Stimulated activated CD8-positive, alpha-beta memory T cell treated with anti-CD3 and anti-CD28 coated beads, Interleukin-12 subunit alpha, Interleukin-12 subunit beta, amount 100 ng/mL, for 1 hour (primary cell): ENCODE data around the gene ELFN2.
"Not testable (repeated sequence)": the region's sequence is repeated elsewhere in the genome, so short reads cannot be mapped to it uniquely, and the experiment has no call there.

Source experiments
- DNase-seq: peaks from one replicate; pipeline ENCODE4 v3.0.0-alpha.2; 2020; ENCODE audit warnings: low read depth

The ELFN2 gene

GRCh38 chr22:37335806-37336199, 91.5 kb downstream of the ELFN2 start:
- DNase-seq, result no peak

DNA sequence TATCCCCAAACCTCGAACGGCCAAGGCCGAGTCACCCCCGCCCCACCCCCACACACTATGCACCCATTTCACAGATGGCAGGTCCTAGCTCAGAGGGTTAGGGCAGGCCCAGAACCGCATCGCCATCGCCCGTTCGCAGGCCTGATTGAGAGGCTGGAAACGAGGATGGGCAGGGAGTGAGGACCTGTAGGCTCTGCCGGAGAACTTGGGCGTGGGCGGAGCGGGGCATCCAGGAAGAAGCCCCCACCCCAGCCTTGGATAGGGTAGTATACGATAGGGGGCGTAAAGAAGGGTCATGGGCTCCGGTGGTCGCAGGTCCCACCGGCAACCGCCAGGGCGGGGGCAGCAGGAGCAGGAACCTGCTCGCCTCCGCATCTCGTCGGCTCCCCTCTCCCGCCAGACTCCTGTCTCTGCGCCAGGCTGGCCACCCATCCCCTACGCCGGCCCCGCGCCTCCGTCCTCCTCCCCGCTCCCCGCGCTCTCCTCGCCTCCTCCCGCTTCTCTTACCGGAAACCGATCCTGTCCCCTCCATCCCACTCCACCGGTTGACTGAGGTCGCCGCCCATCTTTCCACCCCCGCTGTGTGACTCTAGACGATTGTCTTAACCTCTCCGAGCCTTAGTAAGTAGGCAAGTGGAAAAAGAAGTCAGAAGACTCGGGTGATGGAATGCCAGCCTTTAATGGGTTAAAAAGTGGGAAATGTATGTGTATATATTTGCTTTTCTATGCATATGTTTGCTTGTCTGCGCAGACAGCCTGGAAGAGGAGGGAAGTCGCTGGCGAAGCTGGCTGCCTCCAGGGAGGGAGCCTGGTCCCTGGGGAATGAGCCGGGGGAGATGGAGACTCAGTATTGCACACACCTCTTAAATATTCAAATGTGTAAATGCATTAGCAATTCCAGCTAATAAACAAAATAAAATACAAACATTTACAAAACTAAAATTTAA, 92.1 kb downstream of the ELFN2 start:
- no peak for DNase-seq

- DNase-seq, result no peak
Measured at GRCh38 chr22:37334461-37334858, 92.8 kb downstream of the ELFN2 start.

- no peak for DNase-seq
Measured at GRCh38 chr22:37333724-37334460, 93.4 kb downstream of the ELFN2 start.

DNA sequence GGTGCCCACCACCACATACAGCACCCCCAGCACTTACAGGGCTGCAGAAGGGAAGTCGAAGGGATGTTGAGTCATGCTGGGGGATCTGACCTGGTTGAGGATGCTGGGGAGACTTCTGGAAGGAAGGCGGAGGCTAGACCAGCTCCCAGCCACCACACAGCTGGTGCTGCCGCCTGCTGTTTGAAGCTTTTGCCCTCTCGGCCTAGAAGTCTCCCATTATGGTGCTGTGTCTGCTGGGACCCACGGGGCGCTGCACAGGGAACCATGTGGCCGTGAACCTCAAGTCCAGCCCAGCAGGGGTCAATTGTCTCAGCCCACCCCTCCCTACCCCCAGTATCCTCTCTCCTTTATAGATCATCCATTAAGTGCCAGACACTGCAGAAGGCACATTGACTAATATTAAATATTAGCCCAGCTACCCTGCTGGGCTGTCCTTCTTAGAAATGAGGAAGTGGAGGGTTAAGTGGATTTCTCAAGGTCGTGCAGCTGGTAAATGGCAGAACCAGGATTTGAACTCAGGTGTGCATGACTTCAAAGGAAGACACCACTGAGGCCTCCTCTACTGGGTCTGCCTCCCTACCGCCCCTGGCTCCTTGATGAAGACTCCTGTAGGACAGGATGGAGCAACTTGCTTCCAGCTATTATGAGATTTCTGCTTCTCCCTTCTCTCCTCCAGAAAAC, 95.3 kb downstream of the ELFN2 start:
- no peak for DNase-seq

GRCh38 chr22:37331034-37331428, 96.2 kb downstream of the ELFN2 start:
- DNase-seq, result no peak

DNA sequence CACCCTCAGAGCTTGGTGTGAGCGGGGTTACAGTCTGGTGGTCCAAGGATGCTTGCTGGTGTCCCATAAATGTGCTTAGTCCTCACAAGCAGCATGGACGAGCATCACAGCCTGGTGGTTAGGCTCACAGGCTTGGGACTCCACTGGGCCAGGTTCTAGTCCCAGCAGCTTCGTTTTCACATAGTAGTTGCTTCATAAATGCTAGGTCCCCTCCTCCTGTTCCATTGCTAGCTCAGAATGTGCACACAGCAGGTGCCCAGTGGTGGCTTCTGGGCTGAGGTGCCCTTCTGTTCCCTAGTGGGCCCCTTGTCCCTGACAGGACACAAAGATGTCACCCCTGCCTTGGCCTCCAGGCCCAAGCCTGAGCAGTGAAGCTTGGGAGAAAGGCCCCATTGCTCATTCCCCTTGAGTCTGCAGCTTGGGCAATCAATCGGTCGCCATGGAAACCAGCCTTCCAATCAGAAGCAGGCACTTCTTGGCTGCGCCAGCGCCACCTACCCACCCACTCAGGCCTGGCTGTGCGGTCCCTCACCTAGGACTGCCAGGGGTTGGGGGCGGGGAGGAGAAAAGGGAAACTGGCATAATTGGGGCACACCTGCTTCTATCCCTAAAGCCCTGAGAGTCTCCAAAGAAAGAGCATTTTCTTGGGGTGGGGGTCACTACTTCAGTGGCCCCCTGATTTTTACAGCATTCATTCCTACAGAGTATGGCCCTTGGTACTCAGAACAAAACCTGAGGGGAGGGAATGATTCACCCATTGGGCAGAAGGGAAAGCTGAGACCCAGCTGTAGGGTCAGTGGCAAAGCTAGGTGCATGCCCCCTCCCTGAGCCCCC, 96.9 kb downstream of the ELFN2 start:
- no peak for DNase-seq

DNA sequence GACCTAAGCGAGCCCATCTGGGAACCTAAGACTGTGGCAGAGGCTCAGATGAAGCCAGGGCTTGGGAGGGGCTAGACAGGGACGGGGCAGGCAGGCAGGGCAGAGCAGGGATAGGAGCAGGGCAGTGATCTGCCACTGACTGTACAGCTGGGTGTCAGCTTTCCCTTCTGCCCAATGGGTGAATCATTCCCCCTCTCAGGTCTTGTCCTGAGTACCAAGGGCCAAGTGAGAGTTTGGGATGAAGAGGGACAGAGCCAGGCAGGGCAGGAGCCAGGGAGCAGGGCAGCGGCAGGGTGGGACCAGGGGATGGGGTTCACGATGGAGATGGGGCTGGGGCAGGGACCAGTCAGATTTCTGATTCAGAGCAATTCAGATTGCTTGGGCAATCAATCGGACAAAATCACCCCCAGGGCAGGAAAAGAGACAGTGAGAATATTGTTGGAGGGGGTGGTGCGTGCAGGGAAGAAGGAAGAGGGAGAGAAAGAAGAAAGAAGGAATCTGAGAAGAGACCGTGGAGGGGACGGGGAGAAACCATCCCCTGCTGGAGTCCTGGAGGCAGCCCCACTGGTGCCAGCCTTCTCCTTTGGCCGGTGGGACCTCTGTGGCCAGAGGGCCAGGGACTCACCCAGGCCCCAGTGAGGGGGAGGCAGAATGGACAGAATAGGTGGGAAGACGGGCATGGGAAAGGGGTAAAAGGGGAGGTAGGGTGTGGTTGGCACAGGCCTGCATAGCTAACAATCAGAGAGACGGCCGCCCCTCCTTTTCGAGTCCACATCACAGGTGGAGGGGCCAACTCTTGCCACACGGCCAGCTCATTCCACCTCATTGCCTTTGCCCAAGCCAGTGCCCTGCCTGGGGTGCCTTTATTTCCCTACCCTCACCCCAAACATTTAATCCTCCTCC, 97.8 kb downstream of the ELFN2 start:
- DNase-seq, result no peak

DNA sequence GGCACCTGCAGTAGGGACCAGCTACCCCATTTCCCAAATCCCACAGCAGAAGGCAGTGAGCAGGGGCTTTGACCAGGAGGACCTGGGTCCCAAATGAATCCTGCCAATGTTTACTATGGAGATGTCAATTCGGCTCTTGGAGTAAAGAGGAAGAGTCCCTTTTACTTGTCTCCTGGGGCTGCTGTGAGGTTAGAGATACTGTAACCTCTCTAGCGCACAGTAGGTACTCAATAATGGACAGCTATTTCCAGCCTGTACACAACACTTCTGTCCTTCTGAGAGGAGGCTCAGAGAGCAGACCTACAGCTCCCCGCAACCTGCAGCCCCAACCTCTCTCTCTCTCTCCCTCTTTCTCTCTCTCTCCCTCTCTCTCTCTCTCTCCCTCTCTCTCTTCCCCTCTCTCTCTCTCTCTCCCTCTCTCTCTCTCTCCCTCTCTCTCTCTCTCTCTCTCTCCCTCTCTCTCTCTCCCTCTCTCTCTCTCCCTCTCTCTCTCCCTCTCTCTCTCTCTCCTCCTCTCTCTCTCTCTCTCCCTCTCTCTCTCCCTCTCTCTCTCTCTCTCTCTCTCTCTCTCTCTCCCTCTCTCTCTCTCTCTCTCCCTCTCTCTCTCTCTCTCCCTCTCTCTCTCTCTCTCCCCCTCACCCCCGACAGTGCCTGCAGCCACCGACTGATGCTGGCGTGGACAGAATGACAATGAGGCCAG, 98.6 kb downstream of the ELFN2 start:
- not testable (repeated sequence) for DNase-seq

- DNase-seq, result no peak
Measured at GRCh38 chr22:37328017-37328416, 99.3 kb downstream of the ELFN2 start.

DNA sequence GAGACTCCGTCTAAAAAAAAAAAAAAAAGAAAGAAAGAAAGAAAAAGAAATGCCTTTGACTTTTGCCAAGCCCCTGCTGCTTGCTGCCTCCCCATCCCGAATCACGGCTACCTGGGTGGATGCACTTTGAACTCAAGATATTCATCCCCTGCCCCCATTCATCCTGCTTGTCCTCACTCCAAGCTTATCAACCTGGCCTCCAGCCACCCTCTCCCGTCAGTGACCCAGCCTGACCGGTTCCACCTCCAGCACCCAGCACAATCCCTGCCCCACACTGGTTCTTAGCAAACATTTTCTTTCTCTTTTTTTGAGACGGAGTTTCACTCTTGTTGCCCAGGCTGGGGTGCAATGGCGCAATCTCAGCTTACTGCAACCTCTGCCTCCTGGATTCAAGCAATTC, 100.6 kb downstream of the ELFN2 start:
- DNase-seq, result no peak

DNA sequence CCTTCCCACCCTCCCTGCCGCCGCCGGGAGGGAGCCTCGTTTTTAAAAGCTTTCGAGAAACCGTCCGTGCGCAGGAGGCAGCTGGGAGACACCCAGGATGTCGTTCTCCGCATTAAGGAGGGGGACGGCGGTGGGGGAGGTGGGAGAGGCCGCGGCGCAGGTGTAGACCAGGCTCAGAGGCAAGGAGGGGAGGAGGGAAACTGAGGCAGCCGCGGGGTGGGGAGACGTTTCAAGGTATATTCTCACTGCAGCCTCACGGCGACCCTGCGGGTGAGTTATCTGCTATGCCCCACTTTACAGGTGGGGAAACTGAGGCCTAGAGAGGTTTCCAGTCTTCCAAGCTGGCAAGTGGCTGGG, 102.3 kb downstream of the ELFN2 start:
- DNase-seq, result no peak

DNA sequence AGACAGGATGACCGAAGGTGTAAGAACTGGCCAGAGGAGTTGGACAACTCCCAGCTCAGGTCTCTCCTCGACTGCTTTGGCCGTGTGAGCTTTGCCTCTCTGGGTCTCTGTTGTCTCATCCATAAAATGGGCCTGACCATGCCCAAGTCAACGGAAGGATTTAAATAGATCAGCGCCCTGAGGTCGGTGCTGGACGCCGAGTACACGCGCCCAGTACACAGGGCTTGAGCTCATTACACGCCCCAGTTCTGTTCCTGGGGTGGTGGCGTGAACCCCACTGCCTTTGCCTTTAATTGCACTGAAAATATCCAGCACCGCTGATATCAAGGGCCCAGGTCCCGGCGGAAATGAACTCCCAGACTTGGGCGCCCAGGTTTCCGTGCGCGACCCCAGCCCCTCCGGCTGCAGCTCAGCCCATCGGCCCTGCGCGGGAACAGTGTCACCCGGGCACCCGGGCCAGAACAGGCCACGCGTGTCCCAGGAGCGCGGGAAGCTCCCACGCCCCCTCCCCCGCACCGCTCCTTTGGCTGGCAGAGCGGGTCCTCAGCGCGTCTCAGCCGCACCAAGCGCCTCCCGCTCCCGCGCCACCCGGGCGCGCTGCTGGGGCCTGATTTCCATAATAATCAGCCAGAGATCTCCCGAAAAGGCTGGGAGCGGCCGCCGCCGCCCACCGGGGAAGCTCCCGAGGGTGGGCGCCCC, 102.8 kb downstream of the ELFN2 start:
- no peak for DNase-seq

DNA sequence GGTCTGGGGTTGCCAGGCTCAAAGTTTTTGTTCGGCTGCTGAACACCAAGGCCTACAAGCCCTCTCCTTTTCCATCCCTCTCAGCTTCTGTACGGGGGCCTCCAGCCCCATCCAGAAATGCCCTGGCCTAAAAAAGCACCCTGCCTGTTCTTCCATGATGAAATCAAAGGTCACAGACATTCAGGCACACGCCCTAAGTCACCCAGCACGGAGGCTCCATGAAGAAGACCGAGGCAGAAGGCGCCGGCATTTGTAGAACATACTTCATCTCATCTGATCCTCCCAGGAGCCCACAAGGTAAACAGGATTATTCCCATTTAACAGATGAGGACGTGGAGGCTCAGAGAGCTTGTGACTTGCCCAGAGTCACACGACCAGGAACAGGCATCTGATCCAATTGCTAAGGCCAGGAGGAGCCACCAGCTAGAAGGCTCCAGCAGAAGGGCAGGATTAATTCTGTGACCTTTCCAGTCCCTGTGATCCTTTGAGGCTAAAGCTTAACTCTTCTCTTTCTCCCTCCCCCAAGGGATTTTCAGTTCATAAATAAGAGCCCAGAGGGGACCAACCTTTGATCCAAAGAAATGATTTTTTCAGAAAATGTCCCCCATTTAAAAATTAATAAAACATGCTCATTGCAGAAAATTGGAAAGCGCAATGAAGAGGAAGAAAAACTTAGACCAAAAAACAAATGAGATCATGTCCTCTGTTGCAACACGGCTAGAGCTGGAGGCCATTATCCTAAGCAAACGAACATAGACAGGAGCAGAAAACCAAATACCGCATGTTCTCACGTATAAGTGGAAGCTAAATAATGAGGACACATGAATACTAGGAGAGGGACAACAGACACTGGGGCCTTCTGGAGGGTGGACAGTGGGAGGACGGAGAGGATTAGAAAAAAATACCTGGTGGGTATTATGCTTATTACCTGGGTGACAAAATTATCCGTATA, 106.3 kb downstream of the ELFN2 start:
- no peak for DNase-seq

DNA sequence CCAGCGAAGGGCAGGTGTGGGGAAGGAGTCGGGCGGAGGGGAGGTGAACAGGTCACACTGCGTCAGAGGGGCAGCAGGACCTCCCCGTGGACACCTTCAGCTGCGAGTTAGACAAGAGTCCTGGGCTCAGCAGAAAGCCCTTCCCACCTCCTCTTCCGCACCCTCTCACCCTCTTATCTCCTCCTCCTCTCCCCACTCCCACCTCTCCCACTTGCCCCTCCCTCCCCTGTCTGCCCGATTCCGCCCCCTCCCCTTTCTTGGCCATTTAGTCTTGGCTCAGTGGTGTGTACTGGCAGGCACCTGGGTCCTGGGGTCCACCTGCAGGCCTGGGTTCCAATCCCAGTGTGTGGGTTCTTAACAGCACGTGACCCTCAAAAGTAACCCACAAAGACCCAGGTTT, 107.8 kb downstream of the ELFN2 start:
- no peak for DNase-seq

DNA sequence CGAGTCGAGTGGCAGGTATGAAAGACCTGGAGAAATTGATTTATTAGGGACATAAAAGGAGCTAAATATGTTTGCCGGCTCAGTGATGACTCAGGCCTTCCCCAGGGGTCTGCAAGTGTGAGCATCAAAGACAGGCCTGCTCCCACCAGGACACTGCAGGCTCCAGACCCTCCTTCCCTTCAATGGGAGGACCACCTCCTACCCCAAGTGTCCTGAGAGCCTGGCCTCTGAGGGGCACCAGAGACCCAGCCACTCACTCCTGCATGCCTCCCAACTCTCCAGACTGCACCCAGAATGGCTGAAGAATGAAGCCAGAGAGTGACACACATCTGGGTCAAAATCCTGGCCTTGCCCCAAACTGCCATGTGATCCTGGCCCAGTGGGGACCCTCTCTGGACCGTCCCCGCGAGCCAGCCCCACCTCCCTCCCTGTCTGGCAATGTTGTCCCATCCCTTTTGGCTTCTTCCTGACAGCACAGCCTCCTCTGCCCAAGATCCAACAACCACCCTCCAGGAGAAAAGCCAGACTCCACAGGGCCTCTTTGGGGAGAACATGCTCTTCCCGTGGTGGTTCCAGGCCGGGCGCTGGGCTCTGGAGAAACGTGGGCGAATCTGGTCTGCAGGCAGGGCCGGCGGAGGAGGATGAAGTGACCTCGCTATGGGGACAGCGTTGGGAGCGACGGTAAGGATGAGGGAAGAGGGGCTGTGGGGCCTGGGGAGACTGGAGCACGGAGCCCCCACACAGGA, 108.7 kb downstream of the ELFN2 start:
- DNase-seq, result no peak
